Measurements from ENCODE around the gene CDK2.

CDK2 gene

GRCh38 chr12:55995366-55995765, 28.7 kb downstream of the CDK2 start:
- TF ChIP-seq TEAD4 (IDR thresholded peaks at IDR 0.05) (no peak), YY1 (IDR thresholded peaks at IDR 0.05; ENCODE audit: low read depth) (no peak), REST (IDR thresholded peaks at IDR 0.05; ENCODE audit: low read depth) (no peak), TCF12 (IDR thresholded peaks at IDR 0.05; ENCODE audit: low read depth) (no peak)

- no peak for TF ChIP-seq YY1 (IDR thresholded peaks at IDR 0.05; ENCODE audit: low read depth)
- TF ChIP-seq CREB1 (IDR thresholded peaks at IDR 0.05; ENCODE audit: low read depth) = no peak
- no peak for TF ChIP-seq FOXM1 (IDR thresholded peaks at IDR 0.05; ENCODE audit: borderline replicate concordance, low read depth)
- no peak for TF ChIP-seq MAX (IDR thresholded peaks at IDR 0.05)
- peak; percentile 88 for TF ChIP-seq RAD21 (IDR thresholded peaks at IDR 0.05; ENCODE audit: low read depth)
- TF ChIP-seq NFIC (IDR thresholded peaks at IDR 0.05) = no peak
- TF ChIP-seq ZBTB7A (IDR thresholded peaks at IDR 0.05; ENCODE audit: low read depth) = no peak; the same call in 1 of the 2 replicates
- no peak for TF ChIP-seq TEAD4 (IDR thresholded peaks at IDR 0.05)
- TF ChIP-seq EP300 (IDR thresholded peaks at IDR 0.05; ENCODE audit: borderline replicate concordance) = no peak
These were observed 29.6 kb downstream of the CDK2 start for GRCh38 chr12:55996201-55996714.

- TF ChIP-seq CEBPB (IDR thresholded peaks at IDR 0.05) (0 out of 2 replicates have a peak, but pooled peaks have one; percentile 28), CREB1 (IDR thresholded peaks at IDR 0.05; ENCODE audit: low read depth) (no peak), NFIC (IDR thresholded peaks at IDR 0.05) (peak; percentile 8; the same call in 1 of the 2 replicates), RAD21 (IDR thresholded peaks at IDR 0.05; ENCODE audit: low read depth) (no peak), TAF1 (IDR thresholded peaks at IDR 0.05; ENCODE audit: low read depth) (peak; percentile 82), YY1 (IDR thresholded peaks at IDR 0.05; ENCODE audit: low read depth) (peak; percentile 78), MAX (IDR thresholded peaks at IDR 0.05) (peak; percentile 23; the same call in 1 of the 2 replicates), TEAD4 (IDR thresholded peaks at IDR 0.05) (peak; percentile 3; the same call in 1 of the 2 replicates), TCF12 (IDR thresholded peaks at IDR 0.05; ENCODE audit: low read depth) (no peak), ZBTB7A (IDR thresholded peaks at IDR 0.05; ENCODE audit: low read depth) (0 out of 2 replicates have a peak, but pooled peaks have one; percentile 33)
These were observed 30.3 kb downstream of the CDK2 start, which contains the start of gene SUOX for GRCh38 chr12:55996715-55997534. Gene SUOX, plus strand, starts transcription at chr12:55997276. Its CDS starts 4,946 bp downstream, at chr12:56002222.

- no peak for TF ChIP-seq EP300 (IDR thresholded peaks at IDR 0.05; ENCODE audit: borderline replicate concordance)
- TF ChIP-seq CREB1 (IDR thresholded peaks at IDR 0.05; ENCODE audit: low read depth) = no peak
- no peak for TF ChIP-seq TAF1 (IDR thresholded peaks at IDR 0.05; ENCODE audit: low read depth)
- no peak for TF ChIP-seq CEBPB (IDR thresholded peaks at IDR 0.05)
- TF ChIP-seq EGR1 (IDR thresholded peaks at IDR 0.05) = no peak
- no peak for TF ChIP-seq FOXM1 (IDR thresholded peaks at IDR 0.05; ENCODE audit: borderline replicate concordance, low read depth)
- TF ChIP-seq TEAD4 (IDR thresholded peaks at IDR 0.05) = no peak
- TF ChIP-seq NFIC (IDR thresholded peaks at IDR 0.05) = no peak
- no peak for TF ChIP-seq TCF12 (IDR thresholded peaks at IDR 0.05; ENCODE audit: low read depth)
- no peak for TF ChIP-seq REST (IDR thresholded peaks at IDR 0.05; ENCODE audit: low read depth)
- TF ChIP-seq MAX (IDR thresholded peaks at IDR 0.05) = no peak
These were observed 30.9 kb downstream of the CDK2 start for GRCh38 chr12:55997535-55997859.

- TF ChIP-seq USF1 (IDR thresholded peaks at IDR 0.05) = no peak
- no peak for TF ChIP-seq EP300 (IDR thresholded peaks at IDR 0.05; ENCODE audit: borderline replicate concordance)
- TF ChIP-seq TCF12 (IDR thresholded peaks at IDR 0.05; ENCODE audit: low read depth) = no peak
- TF ChIP-seq YY1 (IDR thresholded peaks at IDR 0.05; ENCODE audit: low read depth) = no peak
These were observed 35.0 kb downstream of the CDK2 start for GRCh38 chr12:56001487-56002100.

GRCh38 chr12:56004211-56004610, 37.6 kb downstream of the CDK2 start:
- TF ChIP-seq RAD21 (IDR thresholded peaks at IDR 0.05; ENCODE audit: low read depth) (no peak), USF1 (IDR thresholded peaks at IDR 0.05) (no peak), NFIC (IDR thresholded peaks at IDR 0.05) (no peak), CEBPB (IDR thresholded peaks at IDR 0.05) (no peak), CREB1 (IDR thresholded peaks at IDR 0.05; ENCODE audit: low read depth) (no peak), TAF1 (IDR thresholded peaks at IDR 0.05; ENCODE audit: low read depth) (no peak), EGR1 (IDR thresholded peaks at IDR 0.05) (no peak), FOXM1 (IDR thresholded peaks at IDR 0.05; ENCODE audit: borderline replicate concordance, low read depth) (no peak), MAX (IDR thresholded peaks at IDR 0.05) (no peak), REST (IDR thresholded peaks at IDR 0.05; ENCODE audit: low read depth) (no peak), ZBTB7A (IDR thresholded peaks at IDR 0.05; ENCODE audit: low read depth) (no peak), TCF12 (IDR thresholded peaks at IDR 0.05; ENCODE audit: low read depth) (no peak), TEAD4 (IDR thresholded peaks at IDR 0.05) (no peak), EP300 (IDR thresholded peaks at IDR 0.05; ENCODE audit: borderline replicate concordance) (no peak), YY1 (IDR thresholded peaks at IDR 0.05; ENCODE audit: low read depth) (no peak)
